Ureter (tissue), 1 donor: ENCODE data around the gene ZNF296. TPM values are rescaled to one million over a fixed set of nuclear protein-coding genes. Genes with fewer than 3 reads are reported as not detected.

ENCODE experiments used
- DNase-seq: peaks from one replicate; pipeline ENCODE4 v3.0.0-alpha.2; 2020; ENCODE audit warnings: low spot score
- total RNA-seq: library from RNA; stranded (reverse); gene quantifications from one replicate; pipeline ENCODE4 v1.2.4, GENCODE V29; 2023
- donor health status: DM: yes; HTN: yes; CAD: no.

ZNF296 gene
- total RNA-seq, 1 donor from 2014 or later = 5.1 TPM

GRCh38 chr19:45103508-45104319, 27.4 kb upstream of the ZNF296 start:
- DNase-seq = no peak

DNA sequence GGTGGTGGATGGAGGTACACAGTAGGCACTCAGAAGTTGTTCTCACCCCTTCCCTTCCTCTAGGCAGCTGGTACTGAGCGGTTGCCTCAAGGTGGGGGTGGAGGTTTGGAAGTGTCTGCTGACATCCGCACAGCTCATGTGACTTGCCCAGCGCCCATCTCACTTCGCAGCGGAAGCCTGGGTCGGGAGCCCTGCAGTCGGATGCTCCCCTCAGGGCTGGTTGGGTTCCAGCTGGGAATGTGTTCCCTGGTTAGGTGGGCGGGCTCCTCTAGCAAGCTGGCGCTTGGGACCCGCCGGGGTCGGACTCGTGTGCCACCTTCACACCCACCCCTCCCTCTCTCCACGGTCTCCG, 26.9 kb upstream of the ZNF296 start:
- DNase-seq = no peak

DNA sequence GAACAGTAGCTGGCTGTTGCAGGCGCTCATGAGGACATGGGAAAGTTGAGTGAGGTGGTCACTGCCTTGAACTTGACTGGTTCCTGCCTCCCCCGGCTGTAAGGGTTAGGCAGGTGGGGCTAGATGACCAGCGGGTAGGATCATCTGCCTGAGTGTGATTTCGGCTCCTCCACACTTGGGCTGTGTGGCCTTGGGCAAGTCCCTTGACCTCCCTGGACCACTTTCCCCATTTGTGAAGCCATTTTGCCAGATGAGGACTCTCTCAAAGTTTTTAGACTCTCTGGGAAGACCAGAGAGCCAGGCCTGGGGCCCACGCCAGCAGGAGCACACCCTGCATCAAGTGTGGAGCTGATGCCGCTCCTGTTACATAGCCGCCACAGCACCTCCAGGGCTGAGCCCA, 26.2 kb upstream of the ZNF296 start:
- DNase-seq = no peak

DNA sequence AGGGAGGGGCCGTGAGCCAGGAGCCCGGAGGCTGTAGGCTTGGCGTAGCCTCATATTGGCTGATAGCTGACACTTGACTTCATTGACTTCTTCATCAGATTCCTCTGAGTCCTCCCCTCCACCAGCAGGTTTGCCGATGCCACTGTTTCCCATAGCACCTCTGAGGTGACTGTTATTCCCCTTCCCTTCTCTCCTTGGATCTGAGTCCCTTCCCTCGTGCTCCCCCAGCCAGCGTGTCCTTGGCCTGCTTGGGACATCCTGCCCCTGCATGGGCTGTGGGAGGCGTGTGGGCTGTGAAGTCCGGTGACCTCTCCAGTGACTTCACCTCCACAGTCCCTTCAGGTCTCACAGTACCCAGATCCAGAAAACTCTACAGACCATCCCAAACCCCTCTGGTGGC, 25.5 kb upstream of the ZNF296 start:
- DNase-seq = no peak

GRCh38 chr19:45100846-45101252, 24.6 kb upstream of the ZNF296 start:
- DNase-seq = no peak

DNA sequence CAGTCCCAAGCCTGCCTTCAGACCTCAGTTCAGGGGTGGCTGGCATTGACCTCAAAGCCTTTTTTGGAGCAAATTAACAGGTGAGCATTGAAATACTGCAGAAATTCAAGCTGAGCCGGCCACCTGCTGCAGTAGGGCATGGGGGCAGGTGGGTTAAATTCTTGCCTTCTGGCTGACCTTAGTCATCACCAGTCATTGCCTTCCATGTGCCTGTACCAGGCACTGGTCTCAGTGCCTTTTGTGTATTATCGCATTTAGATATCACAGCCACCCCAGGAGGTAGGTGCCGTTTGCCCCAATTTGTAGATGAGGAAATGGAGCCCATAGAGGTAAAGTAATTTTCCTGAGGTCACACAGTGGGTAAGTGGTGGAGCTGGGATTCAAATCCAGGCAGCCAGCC, 23.9 kb upstream of the ZNF296 start:
- no peak for DNase-seq

GRCh38 chr19:45099467-45100191, 23.4 kb upstream of the ZNF296 start:
- DNase-seq = peak; percentile 79

GRCh38 chr19:45098521-45099466, 22.5 kb upstream of the ZNF296 start:
- no peak for DNase-seq

DNA sequence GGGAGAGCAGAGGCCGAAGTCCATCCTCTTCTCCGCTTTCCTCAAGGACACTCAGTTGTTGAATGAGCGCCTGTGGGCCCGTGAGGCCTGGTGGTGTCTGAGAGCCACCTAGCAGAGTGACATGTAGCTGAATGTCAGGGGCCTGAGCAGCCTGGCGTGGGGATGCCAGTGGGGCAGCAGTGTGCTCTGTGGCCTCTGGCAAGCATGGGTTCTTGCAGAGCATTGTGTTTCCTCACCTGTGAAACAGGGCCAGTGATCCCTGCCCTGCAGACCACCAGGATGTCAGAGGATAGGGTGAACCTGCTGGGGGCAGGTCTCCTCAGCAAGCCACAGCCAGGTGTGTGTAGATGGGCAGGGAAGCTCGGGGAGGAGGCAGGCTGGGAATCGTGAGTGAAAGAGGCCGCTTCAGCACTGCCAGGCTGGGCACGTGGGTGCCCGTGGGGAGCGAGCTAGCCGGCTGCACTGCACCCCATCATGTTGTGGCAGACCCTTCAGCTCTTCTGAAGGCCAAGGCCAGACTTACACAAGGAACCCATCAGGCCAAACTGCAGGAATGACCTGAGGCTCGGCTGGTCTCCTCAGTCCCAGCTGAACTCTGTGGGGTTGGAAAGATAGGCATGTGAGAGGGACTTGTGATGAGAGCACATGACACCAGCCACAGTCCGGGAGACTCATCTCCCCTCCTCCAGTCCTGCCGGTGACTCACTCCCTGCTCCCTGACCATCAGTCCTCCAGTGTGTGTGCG, 21.7 kb upstream of the ZNF296 start:
- peak; percentile 70 for DNase-seq

DNA sequence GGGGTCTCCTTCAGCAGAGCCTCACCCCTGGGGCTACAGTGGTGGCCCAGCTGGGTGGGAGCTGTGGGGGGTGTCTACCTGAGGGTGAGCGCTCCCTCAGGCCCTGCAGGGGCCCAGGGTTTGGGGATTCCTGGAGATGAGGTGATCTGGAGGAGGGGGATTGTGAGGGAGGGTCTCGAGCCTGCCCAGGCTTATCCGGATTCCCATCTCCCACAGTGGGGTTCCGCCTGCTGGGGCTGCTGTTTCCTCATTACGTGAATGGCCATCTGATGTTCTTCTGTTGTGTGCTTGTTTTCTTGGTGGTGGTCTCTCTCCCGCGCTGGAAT, 21.1 kb upstream of the ZNF296 start:
- DNase-seq = no peak

GRCh38 chr19:45096700-45097099, 20.4 kb upstream of the ZNF296 start:
- DNase-seq = no peak

GRCh38 chr19:45095496-45096413, 19.5 kb upstream of the ZNF296 start:
- no peak for DNase-seq

GRCh38 chr19:45094707-45095106, 18.4 kb upstream of the ZNF296 start:
- no peak for DNase-seq

GRCh38 chr19:45094137-45094536, 17.9 kb upstream of the ZNF296 start:
- DNase-seq = no peak

GRCh38 chr19:45092747-45093678, 16.7 kb upstream of the ZNF296 start, which contains the start of gene PPP1R37:
Gene PPP1R37, plus strand, starts transcription at chr19:45093179. Its CDS starts 147 bp downstream, at chr19:45093326.
- DNase-seq = peak; percentile 95

- DNase-seq = peak; percentile 99
Measured at GRCh38 chr19:45091031-45091923, 15.0 kb upstream of the ZNF296 start.

- DNase-seq = no peak
Measured at GRCh38 chr19:45090606-45091005, 14.3 kb upstream of the ZNF296 start.

DNA sequence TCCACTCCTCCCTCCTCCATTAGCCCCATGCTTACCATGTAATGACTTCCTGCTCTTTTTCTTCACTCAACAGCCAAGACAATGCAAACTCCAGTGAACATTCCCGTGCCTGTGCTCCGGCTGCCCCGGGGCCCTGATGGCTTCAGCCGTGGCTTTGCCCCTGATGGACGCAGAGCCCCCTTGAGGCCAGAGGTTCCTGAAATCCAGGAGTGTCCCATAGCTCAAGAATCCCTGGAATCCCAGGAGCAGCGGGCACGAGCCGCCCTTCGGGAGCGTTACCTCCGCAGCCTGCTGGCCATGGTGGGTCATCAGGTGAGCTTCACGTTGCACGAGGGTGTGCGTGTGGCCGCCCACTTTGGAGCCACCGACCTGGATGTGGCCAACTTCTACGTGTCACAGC, 13.8 kb upstream of the ZNF296 start:
- DNase-seq = no peak
